Retinal pigment epithelial cell (primary cell): ENCODE measurements around the gene NEGR1.
A peak's percentile ranks its signal among the peaks of the same experiment; 100 is the strongest.
"Not testable (repeated sequence)": the region's sequence is repeated elsewhere in the genome, so short reads cannot be mapped to it uniquely, and the experiment has no call there.

Experiments used
- DNase-seq: peaks from one replicate; pipeline ENCODE4 v3.0.0-alpha.2; 2010; ENCODE audit warnings: low read depth
- H3K4me3 ChIP-seq: 2 replicates; pipeline ENCODE4 v1.5.1; 2011; ENCODE audit warnings: mild to moderate bottlenecking, low read length, control low read depth, moderate library complexity
- TF ChIP-seq, protein P1 (sequence below): conservative IDR thresholded peaks from 2 replicates; pipeline ENCODE4 v1.5.1; 2011; ENCODE audit warnings: low read depth, low read length, control low read depth, inconsistent platforms

The NEGR1 gene

DNA sequence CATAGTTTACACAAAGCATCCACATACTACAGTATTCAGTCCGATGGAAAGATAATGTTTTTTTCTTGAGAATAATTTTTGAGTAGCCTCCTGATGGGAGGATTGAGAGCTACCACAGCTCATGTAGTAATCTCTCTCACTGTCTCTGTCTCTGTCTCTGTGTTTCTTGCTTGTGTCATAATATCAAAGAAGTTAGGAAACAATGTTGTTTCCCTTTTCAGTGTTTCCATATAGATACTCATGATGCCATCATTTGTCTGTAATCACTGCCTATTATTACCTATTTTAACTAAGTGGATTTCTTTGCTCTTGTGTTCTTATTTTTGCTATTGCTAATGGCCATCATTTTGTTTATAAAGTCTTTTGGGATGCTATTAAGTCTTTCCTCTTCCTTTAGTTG, 367.7 kb downstream of the NEGR1 start:
- TF ChIP-seq, protein P1, sequence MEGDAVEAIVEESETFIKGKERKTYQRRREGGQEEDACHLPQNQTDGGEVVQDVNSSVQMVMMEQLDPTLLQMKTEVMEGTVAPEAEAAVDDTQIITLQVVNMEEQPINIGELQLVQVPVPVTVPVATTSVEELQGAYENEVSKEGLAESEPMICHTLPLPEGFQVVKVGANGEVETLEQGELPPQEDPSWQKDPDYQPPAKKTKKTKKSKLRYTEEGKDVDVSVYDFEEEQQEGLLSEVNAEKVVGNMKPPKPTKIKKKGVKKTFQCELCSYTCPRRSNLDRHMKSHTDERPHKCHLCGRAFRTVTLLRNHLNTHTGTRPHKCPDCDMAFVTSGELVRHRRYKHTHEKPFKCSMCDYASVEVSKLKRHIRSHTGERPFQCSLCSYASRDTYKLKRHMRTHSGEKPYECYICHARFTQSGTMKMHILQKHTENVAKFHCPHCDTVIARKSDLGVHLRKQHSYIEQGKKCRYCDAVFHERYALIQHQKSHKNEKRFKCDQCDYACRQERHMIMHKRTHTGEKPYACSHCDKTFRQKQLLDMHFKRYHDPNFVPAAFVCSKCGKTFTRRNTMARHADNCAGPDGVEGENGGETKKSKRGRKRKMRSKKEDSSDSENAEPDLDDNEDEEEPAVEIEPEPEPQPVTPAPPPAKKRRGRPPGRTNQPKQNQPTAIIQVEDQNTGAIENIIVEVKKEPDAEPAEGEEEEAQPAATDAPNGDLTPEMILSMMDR: no peak
- H3K4me3 ChIP-seq: no peak overlapping the region
- DNase-seq: no peak

DNA sequence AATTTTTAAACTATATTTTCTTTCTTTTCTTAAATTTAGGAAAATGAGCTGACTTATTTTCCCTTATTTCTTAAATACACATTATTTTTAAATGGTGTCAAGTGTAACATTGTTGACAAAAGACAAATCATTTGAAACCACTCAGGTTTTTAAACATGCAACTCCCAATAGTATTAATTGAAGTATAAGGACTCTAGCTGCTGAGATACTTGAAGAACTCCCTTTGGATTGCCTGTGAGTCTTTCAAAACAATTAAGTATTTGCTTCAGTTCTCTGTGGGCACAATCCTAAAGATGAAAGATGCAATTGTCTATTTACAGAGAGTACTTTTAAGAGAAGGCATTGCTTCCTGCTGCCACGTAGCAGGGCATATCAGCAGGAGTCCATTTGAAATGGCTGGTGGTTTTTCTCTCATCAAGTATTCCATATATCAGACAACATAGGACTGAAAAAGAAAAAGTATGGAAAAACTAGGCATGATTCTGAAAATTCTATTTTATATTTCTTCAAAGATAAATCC, 373.4 kb downstream of the NEGR1 start:
- DNase-seq: no peak
- no peak overlapping the region for H3K4me3 ChIP-seq
- TF ChIP-seq, protein P1: no peak

DNA sequence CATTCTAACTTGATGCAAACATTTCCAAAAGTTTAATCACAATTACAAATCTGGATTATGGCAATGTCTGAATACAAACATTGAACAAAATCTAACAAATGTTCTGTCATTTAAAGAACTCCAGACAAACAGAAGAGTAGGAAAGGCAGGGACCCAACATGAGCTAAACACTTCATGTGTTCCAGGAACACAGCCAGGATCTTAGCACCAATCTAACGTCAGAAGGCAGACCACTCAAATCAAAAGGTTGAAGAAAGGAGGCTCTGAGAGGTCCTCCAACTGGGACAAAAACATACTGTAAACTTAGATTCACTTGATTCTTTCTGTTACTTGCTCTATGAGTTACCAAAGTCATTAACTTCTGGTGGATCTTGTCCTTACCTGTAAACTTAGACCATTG, 374.0 kb downstream of the NEGR1 start:
- no peak overlapping the region for H3K4me3 ChIP-seq
- no peak for DNase-seq
- TF ChIP-seq, protein P1: no peak

DNA sequence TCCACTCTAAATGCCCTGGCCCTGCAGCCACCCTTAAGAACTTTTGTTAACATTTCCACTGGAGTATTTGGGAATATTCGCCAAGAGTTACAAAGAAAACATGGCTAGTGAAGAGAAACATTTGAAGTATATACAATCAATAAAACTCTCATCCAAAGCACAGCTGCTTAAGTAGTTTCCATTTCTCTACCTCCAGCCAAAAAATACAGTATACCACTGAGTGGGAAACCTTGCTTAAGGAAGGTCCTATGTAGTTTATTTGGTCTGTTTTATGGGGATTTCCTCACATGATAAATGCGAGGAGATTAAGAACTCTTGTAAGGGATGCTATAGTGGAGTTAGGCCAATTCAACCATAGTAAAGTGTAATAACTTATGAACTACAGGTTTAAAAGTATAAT, 382.5 kb downstream of the NEGR1 start:
- TF ChIP-seq, protein P1: no peak
- H3K4me3 ChIP-seq: no peak overlapping the region
- DNase-seq: no peak

DNA sequence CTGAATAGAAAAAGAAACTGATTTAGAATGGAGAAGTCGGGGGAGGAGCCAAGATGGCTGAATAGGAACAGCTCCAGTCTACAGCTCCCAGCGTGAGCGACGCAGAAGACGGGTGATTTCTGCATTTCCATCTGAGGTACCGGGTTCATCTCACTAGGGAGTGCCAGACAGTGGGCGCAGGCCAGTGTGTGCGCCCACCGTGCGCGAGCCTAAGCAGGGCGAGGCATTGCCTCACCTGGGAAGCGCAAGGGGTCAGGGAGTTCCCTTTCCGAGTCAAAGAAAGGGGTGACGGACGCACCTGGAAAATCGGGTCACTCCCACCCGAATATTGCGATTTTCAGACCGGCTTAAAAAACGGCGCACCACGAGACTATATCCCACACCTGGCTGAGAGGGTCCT, 394.2 kb downstream of the NEGR1 start:
- DNase-seq, H3K4me3 ChIP-seq: not testable (repeated sequence)

DNA sequence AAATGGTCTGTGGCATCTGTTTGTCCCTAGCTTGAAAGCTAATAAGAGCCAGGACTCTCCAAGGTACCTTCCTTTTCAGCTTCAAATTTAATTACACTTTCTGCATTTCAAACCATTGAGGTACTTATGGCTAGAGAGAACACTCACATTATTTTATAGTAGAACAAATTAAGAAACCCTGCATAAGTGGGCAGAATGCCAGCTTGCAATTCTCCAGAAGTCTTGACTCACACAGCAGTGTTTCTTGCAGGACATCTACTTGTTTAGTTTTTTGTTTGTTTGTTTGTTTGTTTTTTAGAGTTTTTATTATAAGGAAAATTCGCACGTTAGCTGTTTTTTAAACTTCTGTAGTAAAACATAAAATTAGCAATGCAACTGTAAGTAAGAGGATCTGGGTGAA, 397.2 kb downstream of the NEGR1 start:
- no peak overlapping the region for H3K4me3 ChIP-seq
- DNase-seq: peak; percentile 10
- TF ChIP-seq, protein P1: no peak

DNA sequence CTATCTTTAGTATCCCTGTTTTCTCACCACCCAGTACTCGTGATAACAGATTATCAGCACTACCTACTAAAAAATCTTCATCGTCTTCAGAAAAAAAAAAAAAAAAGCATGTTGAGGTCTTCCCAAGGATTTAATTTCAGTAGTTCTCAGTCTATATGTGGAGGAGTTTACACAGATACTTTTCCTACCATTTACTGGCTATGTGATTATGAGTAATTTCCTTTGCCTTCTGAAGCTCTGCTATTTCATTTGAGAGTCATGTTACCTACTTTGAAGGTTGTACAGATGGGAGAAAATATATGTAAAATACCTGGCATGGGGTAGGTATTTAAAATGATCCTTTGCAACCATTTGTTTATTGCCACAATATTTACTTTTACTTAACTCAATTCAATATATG, 399.7 kb downstream of the NEGR1 start:
- no peak overlapping the region for H3K4me3 ChIP-seq
- TF ChIP-seq, protein P1: no peak
- no peak for DNase-seq

DNA sequence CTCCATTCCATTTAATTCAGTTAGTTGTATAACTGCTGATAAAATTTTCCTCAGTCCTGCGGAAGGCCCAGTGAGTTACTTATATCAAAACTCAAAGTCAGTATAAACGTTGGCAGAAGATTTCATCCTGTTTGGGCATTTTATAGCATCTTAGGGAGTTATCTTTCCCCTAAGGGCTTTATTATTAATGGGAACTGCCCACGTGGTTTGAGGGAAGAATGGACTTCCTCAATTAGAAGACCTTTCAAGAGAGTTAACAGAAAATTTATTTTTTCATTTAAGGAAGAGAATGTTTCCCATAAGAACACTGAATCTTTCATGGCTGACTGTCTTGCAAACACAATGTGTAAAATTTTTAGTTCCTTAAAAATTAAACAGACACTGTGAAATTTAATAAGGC, 400.1 kb downstream of the NEGR1 start:
- no peak overlapping the region for H3K4me3 ChIP-seq
- TF ChIP-seq, protein P1: no peak
- no peak for DNase-seq
